Sigmoid colon (tissue), 7 donors: ENCODE results near the gene MRM2. TPM values are rescaled to one million over a fixed set of nuclear protein-coding genes. Genes with fewer than 3 reads are reported as not detected.

Experiments
- DNase-seq: peaks from one replicate; pipeline ENCODE4 v3.0.0-alpha.2; 2019
- H3K27ac ChIP-seq, 4 donors: fragments of 200-600 bp; sonication (generic); one replicate each; pipeline ENCODE4 v1.5.1; 2016 to 2019; ENCODE audit warnings: mild to moderate bottlenecking in 1 of 4
- H3K27me3 ChIP-seq, 3 donors: fragments of 200-600 bp; sonication (generic); one replicate each; pipeline ENCODE4 v1.5.1; 2019; ENCODE audit warnings: mild to moderate bottlenecking in 1 of 3
- H3K36me3 ChIP-seq, 4 donors: fragments of 200-600 bp; sonication (generic); one replicate each; pipeline ENCODE4 v1.5.1; 2016 to 2019
- H3K4me1 ChIP-seq, 4 donors: fragments of 200-600 bp; sonication (generic); one replicate each; pipeline ENCODE4 v1.5.1; 2017 to 2019
- H3K4me3 ChIP-seq, 4 donors: fragments of 200-600 bp; sonication (generic); one replicate each; pipeline ENCODE4 v1.5.1; 2017 to 2019; ENCODE audit warnings: mild to moderate bottlenecking in 2 of 4, moderate library complexity in 1 of 4
- H3K9me3 ChIP-seq, 4 donors: fragments of 200-600 bp in 3 of 4; sonication (generic) in 3 of 4; one replicate each; pipeline versions ENCODE4 v1.5.1 to v1.6.1; 2013 to 2019
- CTCF ChIP-seq, 4 experiments: fragments of 450-650 bp in 3 of 4; fragments of 200-600 bp in 1 of 4; IDR thresholded peaks; one replicate each; pipeline ENCODE4 v1.5.1; 2016 to 2019; ENCODE audit warnings: antibody characterized with exemption in 4 of 4, mild to moderate bottlenecking in 3 of 4, moderate library complexity in 2 of 4
- EP300 ChIP-seq, 4 donors: sonication (generic); formaldehyde crosslinking; IDR thresholded peaks; one replicate each; pipeline ENCODE4 v1.6.1; 2017; ENCODE audit warnings: antibody characterized with exemption in 4 of 4
- POLR2A ChIP-seq, 2 donors: fragments of 450-650 bp; IDR thresholded peaks; one replicate each; pipeline ENCODE4 v1.6.1; 2016; ENCODE audit warnings: antibody characterized with exemption in 2 of 2, mild to moderate bottlenecking in 2 of 2, moderate library complexity in 2 of 2
- POLR2AphosphoS5 ChIP-seq, 4 donors: sonication (generic); formaldehyde crosslinking; IDR thresholded peaks; one replicate each; pipeline ENCODE4 v1.6.1; 2017; ENCODE audit warnings: antibody characterized with exemption in 4 of 4
- WGBS, 2 donors: extraction: QIAGEN DNeasy Blood & Tissue Kit; methylation state at CpG; one replicate each; pipeline ENCODE4 v1.1.7; 2013; 5-methylcytosine and 5-hydroxymethylcytosine counted together
- intact Hi-C: fragments of 100-400 bp; cut with DNase I; formaldehyde crosslinking; loops from one replicate; pipeline ENCODE4 v1.15.1; 2023
- polyA plus RNA-seq, 3 donors: library from polyadenylated mRNA; stranded (reverse); fragments of 200-250 nt; gene quantifications; one replicate each; pipeline ENCODE4 v1.2.3, GENCODE V29; 2013
- total RNA-seq, 4 donors: library from RNA; depleted of rRNA; stranded (reverse); fragments of >200 nt; gene quantifications; one replicate each; pipeline ENCODE4 v1.1.0, GENCODE V29; 2016
- donor health status: healthy with polysubstance abuse.
- donor health status: Bipolar disorder and iron deficiency.
- donor health status: healthy.

MRM2 gene
- total and polyA plus RNA-seq, 7 donors, result 12.6 to 25.0 (median 18.5) TPM

GRCh38 chr7:2211259-2211880 is 30.6 kb downstream of the MRM2 start:
- no peak for DNase-seq
- H3K9me3 ChIP-seq, result no peaks in the 10 kb centered on the region
- intact Hi-C loops, result no loop called here
- peaks cover 0 to 9% (median 0%) of the 10 kb centered on the region in 4 donors for H3K4me1 ChIP-seq
- H3K36me3 ChIP-seq, result peaks cover 0 to 70% (median 24%) of the 10 kb centered on the region in 4 donors
- no peaks in the 10 kb centered on the region for H3K27me3 ChIP-seq
- no peak overlapping the region for H3K27ac ChIP-seq
- no peak overlapping the region for H3K4me3 ChIP-seq
- 93 to 94% methylated on average over 15 of the region's 15 CpGs for WGBS, 2 donors
- TF ChIP-seq CTCF (IDR thresholded peaks at IDR 0.05), result no peak
- no peak for TF ChIP-seq POLR2A (IDR thresholded peaks at IDR 0.05)
- TF ChIP-seq POLR2AphosphoS5 (IDR thresholded peaks at IDR 0.05), result no peak
- TF ChIP-seq EP300 (IDR thresholded peaks at IDR 0.05), result no peak

GRCh38 chr7:2210551-2211258 is 31.3 kb downstream of the MRM2 start:
- H3K9me3 ChIP-seq, result no peaks in the 10 kb centered on the region
- intact Hi-C loops, result no loop called here
- H3K27me3 ChIP-seq, result no peaks in the 10 kb centered on the region
- H3K4me1 ChIP-seq, result peaks cover 0 to 10% (median under 1%) of the 10 kb centered on the region in 4 donors
- 95 to 96% methylated on average over 30 of the region's 30 CpGs for WGBS, 2 donors
- H3K4me3 ChIP-seq, result no peak overlapping the region
- peaks cover 0 to 64% (median 18%) of the 10 kb centered on the region in 4 donors for H3K36me3 ChIP-seq
- DNase-seq, result no peak
- TF ChIP-seq POLR2A (IDR thresholded peaks at IDR 0.05) (no peak), CTCF (IDR thresholded peaks at IDR 0.05) (no peak), EP300 (IDR thresholded peaks at IDR 0.05) (no peak), POLR2AphosphoS5 (IDR thresholded peaks at IDR 0.05) (no peak)
- no peak overlapping the region for H3K27ac ChIP-seq

GRCh38 chr7:2209961-2210323 is 32.1 kb downstream of the MRM2 start:
- no peak for TF ChIP-seq POLR2A (IDR thresholded peaks at IDR 0.05)
- no peak for TF ChIP-seq EP300 (IDR thresholded peaks at IDR 0.05)
- TF ChIP-seq POLR2AphosphoS5 (IDR thresholded peaks at IDR 0.05), result no peak
- TF ChIP-seq CTCF (IDR thresholded peaks at IDR 0.05), result no peak
- Histone ChIP-seq H3K36me3 (peaks cover 0 to 58% (median 14%) of the 10 kb centered on the region in 4 donors), H3K4me1 (peaks cover 0 to 17% (median 7%) of the 10 kb centered on the region in 4 donors), H3K27ac (no peak overlapping the region), H3K9me3 (no peaks in the 10 kb centered on the region), H3K27me3 (no peaks in the 10 kb centered on the region), H3K4me3 (no peak overlapping the region)
- intact Hi-C loops, result loop anchor here (1.0 to 10.0 kb wide), 4 partner anchors 106 to 628 kb away; no protein-coding TSS in a partner anchor
- no peak for DNase-seq
- WGBS, 2 donors, result 85 to 95% methylated on average over 8 of the region's 8 CpGs

- peak; percentile 86 for DNase-seq
- peaks cover 0 to 52% (median 14%) of the 10 kb centered on the region in 4 donors for H3K36me3 ChIP-seq
- intact Hi-C loops, result loop anchor here (1.0 to 10.0 kb wide), 4 partner anchors 105 to 627 kb away; no protein-coding TSS in a partner anchor
- H3K9me3 ChIP-seq, result no peaks in the 10 kb centered on the region
- H3K4me3 ChIP-seq, result no peak overlapping the region
- TF ChIP-seq POLR2A (IDR thresholded peaks at IDR 0.05) (no peak), EP300 (IDR thresholded peaks at IDR 0.05) (no peak), CTCF (IDR thresholded peaks at IDR 0.05) (peak; percentile 66 to 88 (median 74)), POLR2AphosphoS5 (IDR thresholded peaks at IDR 0.05) (no peak)
- 70 to 71% methylated on average over 21 of the region's 21 CpGs for WGBS, 2 donors
- peaks cover 0 to 23% (median 13%) of the 10 kb centered on the region in 4 donors for H3K4me1 ChIP-seq
- no peak overlapping the region for H3K27ac ChIP-seq
- H3K27me3 ChIP-seq, result no peaks in the 10 kb centered on the region
Measured at GRCh38 chr7:2209146-2209960, 32.7 kb downstream of the MRM2 start.
